IgD-negative memory B cell (primary cell): ENCODE measurements around the gene KDM4C. TPM values are rescaled to one million over a fixed set of nuclear protein-coding genes. Genes with fewer than 3 reads are reported as not detected.
"Not testable (repeated sequence)": the region's sequence is repeated elsewhere in the genome, so short reads cannot be mapped to it uniquely, and the experiment has no call there.

Source experiments
- H3K27ac Mint-ChIP-seq, 3 donors: one replicate each; pipeline ENCODE4 v1.8.0; 2020 to 2022; ENCODE audit warnings: mild to moderate bottlenecking in 3 of 3, mixed read lengths in 3 of 3, moderate library complexity in 1 of 3
- H3K27me3 Mint-ChIP-seq: one replicate; pipeline ENCODE4 v1.8.0; 2021; ENCODE audit warnings: mixed read lengths
- H3K36me3 Mint-ChIP-seq: one replicate; pipeline ENCODE4 v1.8.0; 2020; ENCODE audit warnings: mild to moderate bottlenecking, mixed read lengths
- H3K4me1 Mint-ChIP-seq, 3 donors: one replicate each; pipeline ENCODE4 v1.8.0; 2020 to 2022; ENCODE audit warnings: mixed read lengths in 3 of 3, mild to moderate bottlenecking in 1 of 3
- H3K4me3 Mint-ChIP-seq, 4 donors: one replicate each; pipeline ENCODE4 v1.8.0; 2020 to 2022; ENCODE audit warnings: mild to moderate bottlenecking in 4 of 4, mixed read lengths in 4 of 4, moderate library complexity in 3 of 4
- H3K9me3 Mint-ChIP-seq, 3 donors: one replicate each; pipeline ENCODE4 v1.8.0; 2020 to 2021; ENCODE audit warnings: mixed read lengths in 3 of 3, mild to moderate bottlenecking in 1 of 3
- polyA plus RNA-seq: library from polyadenylated mRNA; unstranded; fragments of 300-500 nt; fragmentation: Illumina TruSeq; gene quantifications from one replicate; pipeline ENCODE4 v1.2.3, GENCODE V29; 2021

KDM4C gene
- polyA plus RNA-seq, 1 donor from 2014 or later = 31.6 TPM

GRCh38 chr9:7171396-7172153, 413.8 kb downstream of the KDM4C start:
- Mint-ChIP-seq H3K27ac (no peak overlapping the region), H3K36me3 (peaks cover 6% of the 10 kb centered on the region), H3K4me3 (no peak overlapping the region), H3K27me3 (no peaks in the 10 kb centered on the region), H3K9me3 (no peaks in the 10 kb centered on the region), H3K4me1 (no peaks in the 10 kb centered on the region)

- no peak overlapping the region for H3K27ac Mint-ChIP-seq
- no peaks in the 10 kb centered on the region for H3K9me3 Mint-ChIP-seq
- no peak overlapping the region for H3K4me3 Mint-ChIP-seq
- H3K4me1 Mint-ChIP-seq = peaks cover 0 to 2% (median 0%) of the 10 kb centered on the region in 3 donors
- no peaks in the 10 kb centered on the region for H3K27me3 Mint-ChIP-seq
- peaks cover 6% of the 10 kb centered on the region for H3K36me3 Mint-ChIP-seq
Observed at GRCh38 chr9:7172154-7173115, 414.7 kb downstream of the KDM4C start.

GRCh38 chr9:7173139-7173538, 415.4 kb downstream of the KDM4C start:
- peaks cover 0 to 8% (median 3%) of the 10 kb centered on the region in 3 donors for H3K4me1 Mint-ChIP-seq
- H3K36me3 Mint-ChIP-seq = peaks cover 6% of the 10 kb centered on the region
- no peak overlapping the region for H3K4me3 Mint-ChIP-seq
- H3K27me3 Mint-ChIP-seq = no peaks in the 10 kb centered on the region
- peak overlapping the region in 2 of 3 donors; percentile 34 to 80 for H3K27ac Mint-ChIP-seq
- H3K9me3 Mint-ChIP-seq = no peaks in the 10 kb centered on the region

GRCh38 chr9:7174301-7174700, 416.5 kb downstream of the KDM4C start:
- no peaks in the 10 kb centered on the region for H3K27me3 Mint-ChIP-seq
- peaks cover 3 to 8% (median 6%) of the 10 kb centered on the region in 3 donors for H3K4me1 Mint-ChIP-seq
- H3K27ac Mint-ChIP-seq = peak overlapping the region in 1 of 3 donors; percentile 58
- peaks cover 6% of the 10 kb centered on the region for H3K36me3 Mint-ChIP-seq
- no peaks in the 10 kb centered on the region for H3K9me3 Mint-ChIP-seq
- H3K4me3 Mint-ChIP-seq = no peak overlapping the region

GRCh38 chr9:7174884-7175283, 417.1 kb downstream of the KDM4C start:
- H3K9me3 Mint-ChIP-seq = peaks cover 0 to 2% (median 0%) of the 10 kb centered on the region in 3 donors
- H3K4me3 Mint-ChIP-seq = no peak overlapping the region
- peaks cover 8% of the 10 kb centered on the region for H3K36me3 Mint-ChIP-seq
- H3K27me3 Mint-ChIP-seq = no peaks in the 10 kb centered on the region
- no peak overlapping the region for H3K27ac Mint-ChIP-seq
- H3K4me1 Mint-ChIP-seq = peaks cover 3 to 8% (median 6%) of the 10 kb centered on the region in 3 donors

GRCh38 chr9:7176561-7176960, 418.8 kb downstream of the KDM4C start:
- peaks cover 0 to 4% (median 0%) of the 10 kb centered on the region in 3 donors for H3K9me3 Mint-ChIP-seq

GRCh38 chr9:7177383-7177782, 419.6 kb downstream of the KDM4C start:
- H3K27ac Mint-ChIP-seq = peak overlapping the region in 1 of 3 donors; percentile 25
- no peak overlapping the region for H3K4me3 Mint-ChIP-seq
- H3K36me3 Mint-ChIP-seq = peaks cover 8% of the 10 kb centered on the region
- peaks cover 3 to 8% (median 6%) of the 10 kb centered on the region in 3 donors for H3K4me1 Mint-ChIP-seq
- H3K27me3 Mint-ChIP-seq = no peaks in the 10 kb centered on the region
- peaks cover 0 to 6% (median 5%) of the 10 kb centered on the region in 3 donors for H3K9me3 Mint-ChIP-seq

More at GRCh38 chr9:7176561-7176960, 418.8 kb downstream of the KDM4C start:
- peaks cover 8% of the 10 kb centered on the region for H3K36me3 Mint-ChIP-seq
- H3K27ac Mint-ChIP-seq = peak overlapping the region in 1 of 3 donors; percentile 26
- H3K4me3 Mint-ChIP-seq = no peak overlapping the region
- H3K27me3 Mint-ChIP-seq = no peaks in the 10 kb centered on the region
- peaks cover 3 to 8% (median 6%) of the 10 kb centered on the region in 3 donors for H3K4me1 Mint-ChIP-seq

- peaks cover 8% of the 10 kb centered on the region for H3K36me3 Mint-ChIP-seq
- no peak overlapping the region for H3K4me3 Mint-ChIP-seq
- H3K27me3 Mint-ChIP-seq = no peaks in the 10 kb centered on the region
- H3K4me1 Mint-ChIP-seq = peaks cover 3 to 8% (median 6%) of the 10 kb centered on the region in 3 donors
- H3K27ac Mint-ChIP-seq = peak overlapping the region in 1 of 3 donors; percentile 75
- H3K9me3 Mint-ChIP-seq = peaks cover 0 to 7% (median 5%) of the 10 kb centered on the region in 3 donors
Observed at GRCh38 chr9:7178729-7179128, 421.0 kb downstream of the KDM4C start.

GRCh38 chr9:7180247-7180646, 422.5 kb downstream of the KDM4C start:
- Mint-ChIP-seq H3K9me3 (peaks cover 0 to 7% (median 5%) of the 10 kb centered on the region in 3 donors), H3K27ac (no peak overlapping the region), H3K4me1 (peaks cover 3 to 8% (median 6%) of the 10 kb centered on the region in 3 donors), H3K27me3 (no peaks in the 10 kb centered on the region), H3K36me3 (peaks cover 7% of the 10 kb centered on the region), H3K4me3 (peak overlapping the region in 1 of 4 donors; percentile 9)

- not testable (repeated sequence) for H3K36me3 Mint-ChIP-seq, H3K27me3 Mint-ChIP-seq, H3K4me3 Mint-ChIP-seq, H3K4me1 Mint-ChIP-seq
- Mint-ChIP-seq H3K9me3 (peaks cover 0 to 16% (median 13%) of the 10 kb centered on the region in 3 donors), H3K27ac (peak overlapping the region in 1 of 3 donors; percentile 84)
Observed at GRCh38 chr9:7183139-7183538, 425.4 kb downstream of the KDM4C start.

- Mint-ChIP-seq H3K4me3 (no peak overlapping the region), H3K9me3 (peaks cover 2 to 21% (median 16%) of the 10 kb centered on the region in 3 donors), H3K27me3 (no peaks in the 10 kb centered on the region), H3K36me3 (peaks cover 5% of the 10 kb centered on the region), H3K4me1 (no peaks in the 10 kb centered on the region), H3K27ac (no peak overlapping the region)
Observed at GRCh38 chr9:7185612-7186011, 427.8 kb downstream of the KDM4C start.

- no peaks in the 10 kb centered on the region for H3K4me1 Mint-ChIP-seq
- peaks cover 7% of the 10 kb centered on the region for H3K36me3 Mint-ChIP-seq
- no peaks in the 10 kb centered on the region for H3K27me3 Mint-ChIP-seq
- no peak overlapping the region for H3K27ac Mint-ChIP-seq
- H3K4me3 Mint-ChIP-seq = no peak overlapping the region
- peaks cover 4 to 27% (median 18%) of the 10 kb centered on the region in 3 donors for H3K9me3 Mint-ChIP-seq
Observed at GRCh38 chr9:7186175-7186574, 428.4 kb downstream of the KDM4C start.

- H3K9me3 Mint-ChIP-seq = peaks cover 4 to 14% (median 10%) of the 10 kb centered on the region in 3 donors
- no peaks in the 10 kb centered on the region for H3K4me1 Mint-ChIP-seq
Observed at GRCh38 chr9:7192266-7192665, 434.5 kb downstream of the KDM4C start.

GRCh38 chr9:7195526-7195925, 437.8 kb downstream of the KDM4C start:
- H3K36me3 Mint-ChIP-seq = peaks cover 3% of the 10 kb centered on the region
- no peak overlapping the region for H3K4me3 Mint-ChIP-seq
- no peak overlapping the region for H3K27ac Mint-ChIP-seq
- H3K27me3 Mint-ChIP-seq = no peaks in the 10 kb centered on the region
- H3K4me1 Mint-ChIP-seq = no peaks in the 10 kb centered on the region
- H3K9me3 Mint-ChIP-seq = peaks cover 2 to 6% (median 2%) of the 10 kb centered on the region in 3 donors

More at GRCh38 chr9:7192266-7192665, 434.5 kb downstream of the KDM4C start:
- Mint-ChIP-seq H3K27me3 (no peaks in the 10 kb centered on the region), H3K36me3 (peaks cover 4% of the 10 kb centered on the region), H3K4me3 (no peak overlapping the region), H3K27ac (no peak overlapping the region)

- Mint-ChIP-seq H3K36me3 (peaks cover 3% of the 10 kb centered on the region), H3K9me3 (no peaks in the 10 kb centered on the region), H3K27ac (no peak overlapping the region)
Observed at GRCh38 chr9:7196467-7196866, 438.7 kb downstream of the KDM4C start.

More at GRCh38 chr9:7196467-7196866, 438.7 kb downstream of the KDM4C start:
- Mint-ChIP-seq H3K4me1 (no peaks in the 10 kb centered on the region), H3K4me3 (no peak overlapping the region), H3K27me3 (no peaks in the 10 kb centered on the region)
